SK-N-MC (cell line): ENCODE measurements around the gene TEX55.

Experiments used
- EZH2 ChIP-seq: fragments of 200-600 bp; sonication (generic); IDR thresholded peaks from one replicate; pipeline ENCODE4 v1.6.1; 2017; ENCODE audit warnings: antibody characterized with exemption
- POLR2AphosphoS5 ChIP-seq: IDR thresholded peaks from 2 replicates; pipeline ENCODE4 v1.6.1; 2012; ENCODE audit warnings: mild to moderate bottlenecking, low read depth, low read length, borderline replicate concordance

DNA sequence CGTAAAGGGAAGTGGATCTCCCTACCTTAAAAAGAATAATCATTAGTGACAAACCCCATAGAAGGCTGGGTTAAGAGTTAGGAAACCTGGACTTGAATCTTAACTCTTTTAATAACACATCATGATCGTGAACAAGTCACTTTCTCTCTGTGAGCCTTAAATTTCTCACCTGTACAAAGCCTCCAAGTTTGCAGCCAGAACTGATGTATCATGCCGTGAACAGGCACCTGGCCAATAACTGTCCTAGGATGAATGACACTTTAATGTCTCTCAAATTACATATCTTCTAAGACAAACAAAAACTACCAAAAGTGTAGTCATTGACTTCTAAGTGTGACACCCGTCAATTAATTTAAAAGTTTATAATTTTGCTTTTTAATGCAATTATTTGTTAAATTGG is 31.4 kb downstream of the TEX55 start:
- TF ChIP-seq POLR2AphosphoS5 = no peak
- TF ChIP-seq EZH2 = no peak
